HL-60 (cell line): ENCODE data around the gene KCNJ12.

ENCODE experiments used
- CTCF ChIP-seq: IDR thresholded peaks from one replicate; pipeline ENCODE4 v1.5.1; 2011; ENCODE audit warnings: low read length, control low read depth, inconsistent platforms; ENCODE audit not compliant: insufficient read depth
- GABPA ChIP-seq: IDR thresholded peaks from 2 replicates; pipeline ENCODE4 v1.6.1; 2012; ENCODE audit warnings: low read depth
- POLR2AphosphoS5 ChIP-seq: IDR thresholded peaks from 2 replicates; pipeline ENCODE4 v1.6.1; 2012; ENCODE audit warnings: low read depth
- REST ChIP-seq: IDR thresholded peaks from 2 replicates; pipeline ENCODE4 v1.6.1; 2012; ENCODE audit warnings: low read depth; ENCODE audit not compliant: insufficient replicate concordance

- no peak for TF ChIP-seq CTCF
- TF ChIP-seq POLR2AphosphoS5: no peak
- no peak for TF ChIP-seq GABPA
- TF ChIP-seq REST: no peak
These were observed 18.2 kb upstream of the KCNJ12 start for GRCh38 chr17:21357696-21358656.
